ENCODE measurements around the gene CAPN10. TPM values are rescaled to one million over a fixed set of nuclear protein-coding genes. Genes with fewer than 3 reads are reported as not detected.

The CAPN10 gene
- total RNA-seq, 1 experiment from 2014 or later = 22.9 TPM

DNA sequence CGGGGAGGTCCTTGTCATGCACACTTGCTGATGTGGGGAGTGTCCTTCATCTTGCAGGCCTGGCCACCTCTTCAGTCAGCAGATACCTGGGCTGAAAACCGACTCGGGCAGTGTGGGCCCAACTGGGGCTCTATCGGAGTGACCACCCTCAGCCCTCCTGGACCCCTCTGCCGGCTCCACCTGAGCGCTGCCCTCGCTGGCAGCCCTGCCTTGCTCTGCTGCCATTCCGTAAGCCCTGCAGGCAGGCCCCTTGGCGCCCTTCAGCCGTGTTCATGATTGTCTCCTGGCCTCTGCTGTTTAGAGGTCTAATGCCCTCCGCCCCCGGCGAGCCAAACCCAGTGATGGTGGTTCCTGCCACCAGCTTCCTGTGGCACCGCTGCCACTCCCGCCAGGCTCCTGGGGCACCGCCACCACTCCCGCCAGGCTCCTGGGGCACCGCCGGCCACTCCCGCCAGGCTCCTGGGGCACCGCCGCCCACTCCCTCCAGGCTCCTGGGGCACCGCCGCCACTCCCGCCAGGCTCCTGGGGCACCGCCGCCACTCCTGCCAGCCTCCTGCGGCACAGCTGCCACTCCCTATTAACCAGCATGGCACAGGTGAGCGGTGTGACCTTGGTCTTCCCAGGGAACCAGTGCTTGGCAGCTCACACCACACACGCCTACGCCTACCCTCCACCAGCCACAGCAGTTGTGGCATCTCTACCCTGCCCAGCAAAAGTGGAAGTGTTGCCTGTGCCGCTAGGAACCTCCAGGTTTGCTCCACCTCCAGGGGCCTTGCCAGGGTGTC, 15.9 kb downstream of the CAPN10 start:
- Histone ChIP-seq H3K27ac (ENCODE audit: low read length) (no peak overlapping the region), H3K79me2 (ENCODE audit: low read length) (no peaks in the 10 kb centered on the region), H3K4me2 (ENCODE audit: low read depth, low read length, poor library complexity, severe bottlenecking) (no peak overlapping the region), H3K4me1 (ENCODE audit: low read length) (no peaks in the 10 kb centered on the region), H3K4me3 (ENCODE audit: low read length) (no peak overlapping the region), H3K36me3 (ENCODE audit: insufficient read depth, low read length) (no peaks in the 10 kb centered on the region), H3K9ac (ENCODE audit: low read length) (no peak overlapping the region), H3K27me3 (ENCODE audit: low read length) (no peaks in the 10 kb centered on the region), H3K9me3 (ENCODE audit: low read length) (no peaks in the 10 kb centered on the region), H3K9me2 (replicated peaks; ENCODE audit: insufficient read depth, low read length) (no peaks in the 10 kb centered on the region), H4K20me1 (ENCODE audit: insufficient read depth, low read depth, low read length) (no peaks in the 10 kb centered on the region), H2AFZ (ENCODE audit: low read length) (no peak overlapping the region)
- no peak for DNase-seq

DNA sequence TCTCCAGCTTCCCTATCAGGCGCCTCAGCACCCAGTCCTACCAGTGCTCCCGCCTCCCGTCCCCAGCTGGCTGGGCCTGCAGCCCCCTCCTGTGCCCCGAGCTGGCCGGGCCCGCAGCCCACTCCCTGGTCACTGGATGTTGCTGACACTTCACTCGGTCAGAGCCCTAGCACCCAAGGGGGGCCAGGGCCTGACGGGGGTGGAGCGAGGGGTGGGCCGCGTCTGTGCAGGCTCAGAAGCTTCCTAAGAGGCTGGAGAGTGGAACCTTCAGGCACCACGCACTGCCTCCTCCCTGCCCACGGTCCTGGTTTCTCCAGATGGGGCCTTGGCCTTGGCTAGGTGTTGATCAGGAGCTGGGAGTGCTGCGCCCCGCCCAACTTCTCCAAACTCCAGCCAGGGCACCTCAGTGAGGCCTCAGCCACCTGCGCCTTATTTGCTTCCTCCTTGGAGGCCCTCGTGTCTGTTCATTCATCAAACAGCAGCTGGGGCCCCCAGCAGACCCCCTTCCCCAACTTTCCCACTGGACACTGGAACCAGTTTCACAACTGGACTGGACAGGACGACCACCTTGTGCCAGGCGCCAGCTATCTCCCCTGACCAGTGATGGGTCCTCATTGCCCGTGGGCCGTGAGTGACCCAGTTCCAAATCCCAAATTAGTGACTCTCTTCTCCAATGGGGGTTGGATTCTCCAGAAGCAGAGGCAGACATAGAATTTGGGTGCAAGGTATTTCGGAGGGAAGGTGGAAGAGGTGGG, 16.7 kb downstream of the CAPN10 start:
- H4K20me1 ChIP-seq (ENCODE audit: insufficient read depth, low read depth, low read length) = no peaks in the 10 kb centered on the region
- H3K9ac ChIP-seq (ENCODE audit: low read length) = no peak overlapping the region
- no peak for DNase-seq
- H3K36me3 ChIP-seq (ENCODE audit: insufficient read depth, low read length) = no peaks in the 10 kb centered on the region
- no peak overlapping the region for H3K4me3 ChIP-seq (ENCODE audit: low read length)
- H3K4me1 ChIP-seq (ENCODE audit: low read length) = no peaks in the 10 kb centered on the region
- no peak overlapping the region for H2AFZ ChIP-seq (ENCODE audit: low read length)
- no peaks in the 10 kb centered on the region for H3K27me3 ChIP-seq (ENCODE audit: low read length)
- no peak overlapping the region for H3K4me2 ChIP-seq (ENCODE audit: low read depth, low read length, poor library complexity, severe bottlenecking)
- H3K9me3 ChIP-seq (ENCODE audit: low read length) = no peaks in the 10 kb centered on the region
- H3K27ac ChIP-seq (ENCODE audit: low read length) = no peak overlapping the region
- H3K79me2 ChIP-seq (ENCODE audit: low read length) = no peaks in the 10 kb centered on the region
- no peaks in the 10 kb centered on the region for H3K9me2 ChIP-seq (replicated peaks; ENCODE audit: insufficient read depth, low read length)

DNA sequence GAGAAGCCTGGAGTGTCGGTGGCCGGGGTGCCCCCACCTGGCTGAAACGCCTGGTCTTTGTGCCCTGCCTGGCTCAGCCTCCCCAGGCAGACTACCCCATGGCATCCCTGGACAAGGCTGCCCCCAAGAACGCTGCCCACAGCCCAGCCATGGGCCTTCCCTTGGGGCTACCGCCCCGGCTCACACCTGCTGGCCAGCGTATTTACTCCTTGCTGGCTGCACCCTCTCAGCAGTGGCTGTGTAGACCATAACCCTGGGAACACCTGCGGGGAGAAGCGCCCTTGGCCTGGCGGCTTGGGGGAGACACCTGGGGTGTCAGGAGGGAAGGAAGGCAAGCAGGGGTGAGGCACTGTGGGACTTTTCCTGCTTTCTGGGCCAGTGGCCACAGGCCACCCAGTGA, 17.3 kb downstream of the CAPN10 start:
- Histone ChIP-seq H3K9me3 (ENCODE audit: low read length) (no peaks in the 10 kb centered on the region), H3K9me2 (replicated peaks; ENCODE audit: insufficient read depth, low read length) (no peaks in the 10 kb centered on the region), H3K4me3 (ENCODE audit: low read length) (no peak overlapping the region), H2AFZ (ENCODE audit: low read length) (no peak overlapping the region), H3K4me2 (ENCODE audit: low read depth, low read length, poor library complexity, severe bottlenecking) (no peak overlapping the region), H3K79me2 (ENCODE audit: low read length) (no peaks in the 10 kb centered on the region), H3K4me1 (ENCODE audit: low read length) (no peaks in the 10 kb centered on the region), H3K9ac (ENCODE audit: low read length) (no peak overlapping the region), H3K36me3 (ENCODE audit: insufficient read depth, low read length) (no peaks in the 10 kb centered on the region), H3K27me3 (ENCODE audit: low read length) (no peaks in the 10 kb centered on the region), H3K27ac (ENCODE audit: low read length) (no peak overlapping the region), H4K20me1 (ENCODE audit: insufficient read depth, low read depth, low read length) (no peaks in the 10 kb centered on the region)
- DNase-seq = no peak

DNA sequence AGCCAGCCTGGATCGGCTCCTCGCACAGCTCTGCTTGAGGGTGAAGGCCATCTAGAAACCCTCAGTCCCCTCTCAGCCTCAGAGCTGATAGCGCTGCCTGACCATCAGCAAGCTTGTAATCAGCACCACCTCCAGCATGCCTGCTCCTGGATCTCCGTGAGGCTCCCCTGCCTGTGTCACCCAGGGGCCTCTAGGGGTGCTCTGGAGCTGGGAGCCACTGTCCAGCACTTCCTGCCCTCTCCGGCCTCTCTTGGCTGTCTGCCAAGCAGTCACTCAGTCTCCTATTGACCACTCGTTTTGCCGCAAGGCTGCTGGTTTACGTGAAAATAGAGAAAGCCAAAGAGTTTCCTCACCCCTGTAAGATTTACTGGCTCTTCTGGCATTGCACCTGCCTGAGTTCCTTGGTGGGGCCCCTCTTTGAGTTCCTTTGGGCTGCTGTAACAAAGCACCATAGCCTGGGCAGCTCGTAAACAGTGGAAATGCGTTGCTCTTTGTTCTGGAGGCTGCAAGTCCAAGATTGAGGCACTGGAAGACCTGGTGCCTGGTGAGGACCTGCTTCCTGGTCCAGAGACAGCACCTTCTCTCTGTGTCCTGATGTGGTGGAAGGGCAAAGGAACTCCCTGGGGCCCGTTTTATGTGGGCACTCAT, 17.9 kb downstream of the CAPN10 start:
- Histone ChIP-seq H3K4me2 (ENCODE audit: low read depth, low read length, poor library complexity, severe bottlenecking) (no peak overlapping the region), H3K27me3 (ENCODE audit: low read length) (no peaks in the 10 kb centered on the region), H3K36me3 (ENCODE audit: insufficient read depth, low read length) (no peaks in the 10 kb centered on the region), H3K79me2 (ENCODE audit: low read length) (no peaks in the 10 kb centered on the region), H2AFZ (ENCODE audit: low read length) (no peak overlapping the region), H3K27ac (ENCODE audit: low read length) (no peak overlapping the region), H3K9me3 (ENCODE audit: low read length) (no peaks in the 10 kb centered on the region), H3K4me1 (ENCODE audit: low read length) (no peaks in the 10 kb centered on the region), H4K20me1 (ENCODE audit: insufficient read depth, low read depth, low read length) (no peaks in the 10 kb centered on the region), H3K9ac (ENCODE audit: low read length) (no peak overlapping the region), H3K4me3 (ENCODE audit: low read length) (no peak overlapping the region), H3K9me2 (replicated peaks; ENCODE audit: insufficient read depth, low read length) (no peaks in the 10 kb centered on the region)
- peak; percentile 50 for DNase-seq

DNA sequence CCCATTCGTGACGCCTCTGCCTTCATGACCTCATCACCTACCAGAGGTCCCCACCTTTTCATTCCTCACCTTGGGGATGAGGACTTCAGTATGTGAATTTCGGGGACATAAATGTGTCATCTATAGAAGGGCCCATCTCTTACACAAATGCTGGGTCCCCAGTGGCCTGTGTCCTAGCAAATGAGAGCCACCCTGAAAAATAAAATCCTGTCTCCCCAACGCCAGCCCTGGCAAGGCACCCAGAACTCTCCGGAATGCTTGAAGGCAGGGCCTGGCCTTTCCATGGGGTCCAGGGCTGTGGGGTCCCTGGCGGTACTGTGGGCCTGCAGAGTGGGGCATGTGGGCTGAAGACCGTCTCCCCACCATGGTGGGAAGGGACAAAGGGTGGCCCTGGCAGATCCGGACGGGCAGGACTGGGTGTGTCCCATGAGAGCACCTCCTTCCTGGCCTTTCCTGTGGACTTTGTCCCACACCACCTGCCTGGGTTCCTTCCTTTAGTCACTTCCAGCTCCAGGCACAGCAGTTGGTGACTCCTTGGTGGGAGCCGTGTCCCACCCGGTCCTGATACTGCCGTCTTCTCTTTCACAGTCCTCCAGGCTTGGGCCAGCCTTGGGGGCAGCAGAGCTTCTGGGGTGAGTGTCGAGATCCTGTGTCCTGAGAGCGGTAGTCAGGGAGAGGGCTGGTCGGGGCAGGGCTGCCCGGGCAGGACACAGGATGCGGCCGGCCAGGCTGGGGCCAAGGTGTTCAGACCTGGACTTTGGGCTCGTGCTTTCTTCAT, 18.6 kb downstream of the CAPN10 start:
- Histone ChIP-seq H3K79me2 (ENCODE audit: low read length) (no peaks in the 10 kb centered on the region), H3K4me3 (ENCODE audit: low read length) (no peak overlapping the region), H3K27ac (ENCODE audit: low read length) (no peak overlapping the region), H3K9me2 (replicated peaks; ENCODE audit: insufficient read depth, low read length) (no peaks in the 10 kb centered on the region), H3K9ac (ENCODE audit: low read length) (no peak overlapping the region), H3K9me3 (ENCODE audit: low read length) (no peaks in the 10 kb centered on the region), H2AFZ (ENCODE audit: low read length) (no peak overlapping the region), H3K4me1 (ENCODE audit: low read length) (no peaks in the 10 kb centered on the region), H3K4me2 (ENCODE audit: low read depth, low read length, poor library complexity, severe bottlenecking) (no peak overlapping the region), H3K27me3 (ENCODE audit: low read length) (no peaks in the 10 kb centered on the region), H3K36me3 (ENCODE audit: insufficient read depth, low read length) (no peaks in the 10 kb centered on the region), H4K20me1 (ENCODE audit: insufficient read depth, low read depth, low read length) (no peaks in the 10 kb centered on the region)
- no peak for DNase-seq

DNA sequence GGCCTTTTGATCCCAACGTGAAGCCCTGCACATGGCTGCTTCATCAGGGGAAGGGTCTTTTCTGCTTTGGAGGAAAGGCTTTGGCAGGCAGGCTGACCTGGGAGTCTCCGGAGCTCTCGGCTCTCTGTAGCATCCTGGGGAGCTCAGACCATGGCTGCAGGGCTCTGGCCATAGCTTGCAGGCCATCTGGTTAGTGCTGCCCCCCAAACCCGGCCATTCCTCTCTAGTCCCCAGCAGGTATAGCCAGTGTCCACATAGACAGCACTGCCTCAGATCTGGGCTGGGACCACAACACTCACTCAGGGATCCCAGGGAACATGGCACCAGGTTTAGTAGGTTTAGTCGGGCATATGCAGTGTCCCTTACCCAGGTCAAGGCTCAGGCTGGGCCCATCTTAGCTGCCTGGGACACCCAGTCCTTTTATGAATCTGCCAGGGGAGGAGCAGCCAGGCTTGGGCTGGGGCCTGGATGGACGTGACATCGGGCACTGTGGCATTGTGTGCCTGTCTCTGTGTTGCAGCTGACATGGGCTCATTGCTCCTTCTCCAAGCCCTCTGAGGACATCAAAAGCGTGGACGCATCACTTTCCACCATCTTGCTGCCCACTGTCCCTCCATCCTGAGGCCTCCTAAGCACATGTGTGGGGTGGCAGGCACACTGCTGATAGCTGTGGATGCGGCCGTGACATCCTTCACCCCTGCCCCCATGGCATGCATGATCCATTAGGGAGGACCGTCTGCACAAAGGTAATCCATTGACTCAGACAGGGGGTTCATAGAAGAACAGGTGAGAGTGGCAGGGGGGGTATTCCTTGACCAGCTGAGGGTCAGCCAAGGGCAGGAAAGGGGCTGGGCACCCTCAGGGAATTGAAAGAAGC, 19.6 kb downstream of the CAPN10 start:
- no peaks in the 10 kb centered on the region for H3K36me3 ChIP-seq (ENCODE audit: insufficient read depth, low read length)
- H4K20me1 ChIP-seq (ENCODE audit: insufficient read depth, low read depth, low read length) = no peaks in the 10 kb centered on the region
- no peaks in the 10 kb centered on the region for H3K4me1 ChIP-seq (ENCODE audit: low read length)
- no peak overlapping the region for H3K4me2 ChIP-seq (ENCODE audit: low read depth, low read length, poor library complexity, severe bottlenecking)
- H3K9me3 ChIP-seq (ENCODE audit: low read length) = no peaks in the 10 kb centered on the region
- no peaks in the 10 kb centered on the region for H3K79me2 ChIP-seq (ENCODE audit: low read length)
- H3K27ac ChIP-seq (ENCODE audit: low read length) = no peak overlapping the region
- H3K9ac ChIP-seq (ENCODE audit: low read length) = no peak overlapping the region
- H3K4me3 ChIP-seq (ENCODE audit: low read length) = no peak overlapping the region
- no peaks in the 10 kb centered on the region for H3K9me2 ChIP-seq (replicated peaks; ENCODE audit: insufficient read depth, low read length)
- no peaks in the 10 kb centered on the region for H3K27me3 ChIP-seq (ENCODE audit: low read length)
- no peak overlapping the region for H2AFZ ChIP-seq (ENCODE audit: low read length)
- DNase-seq = no peak

DNA sequence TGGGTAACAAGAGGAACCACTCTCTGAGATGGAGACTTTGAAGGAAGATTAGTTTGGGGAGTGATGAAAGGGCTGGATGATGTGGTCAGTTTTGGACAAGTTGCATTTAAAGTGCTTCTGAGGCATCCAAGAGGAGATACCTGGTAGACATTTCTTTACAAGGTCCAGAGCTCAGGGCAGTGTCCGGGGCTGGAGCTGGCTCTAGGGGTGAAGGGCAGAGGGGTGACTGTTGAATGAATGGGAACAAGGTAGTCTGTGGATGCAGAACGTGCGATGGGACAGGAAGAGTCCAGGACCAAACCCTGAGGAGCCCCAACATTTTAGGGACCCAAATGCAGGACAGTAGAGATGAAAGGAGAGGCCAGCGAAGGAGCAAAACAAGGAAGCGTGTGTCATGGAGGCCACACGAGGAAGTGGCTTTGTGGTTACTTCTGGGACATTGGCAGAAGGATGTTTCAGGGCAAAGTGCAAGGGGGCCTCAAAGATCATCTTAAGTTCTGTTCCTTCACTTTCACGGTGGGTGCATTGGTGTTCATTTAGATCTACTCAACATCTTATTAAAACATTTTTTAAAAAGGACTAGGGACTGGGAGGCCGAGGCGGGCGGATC, 25.2 kb downstream of the CAPN10 start:
- no peaks in the 10 kb centered on the region for H3K4me1 ChIP-seq (ENCODE audit: low read length)
- no peak overlapping the region for H3K27ac ChIP-seq (ENCODE audit: low read length)
- no peaks in the 10 kb centered on the region for H3K27me3 ChIP-seq (ENCODE audit: low read length)
- no peaks in the 10 kb centered on the region for H3K9me2 ChIP-seq (replicated peaks; ENCODE audit: insufficient read depth, low read length)
- no peak overlapping the region for H2AFZ ChIP-seq (ENCODE audit: low read length)
- H3K4me3 ChIP-seq (ENCODE audit: low read length) = no peak overlapping the region
- H3K9me3 ChIP-seq (ENCODE audit: low read length) = peaks cover 9% of the 10 kb centered on the region
- no peaks in the 10 kb centered on the region for H4K20me1 ChIP-seq (ENCODE audit: insufficient read depth, low read depth, low read length)
- DNase-seq = no peak
- H3K36me3 ChIP-seq (ENCODE audit: insufficient read depth, low read length) = no peaks in the 10 kb centered on the region
- H3K79me2 ChIP-seq (ENCODE audit: low read length) = no peaks in the 10 kb centered on the region
- H3K4me2 ChIP-seq (ENCODE audit: low read depth, low read length, poor library complexity, severe bottlenecking) = no peak overlapping the region
- no peak overlapping the region for H3K9ac ChIP-seq (ENCODE audit: low read length)

All from Karpas-422 (cell line).